GM19372 (cell line): ENCODE measurements around the gene NEK9.

Source experiments
- ATAC-seq: cut with Tn5 transposase; IDR thresholded peaks from one replicate; pipeline ENCODE4 v1.9.1; 2021; ENCODE audit warnings: mild to moderate bottlenecking, low read depth, moderate library complexity; ENCODE audit not compliant: unreplicated experiment

NEK9 gene

DNA sequence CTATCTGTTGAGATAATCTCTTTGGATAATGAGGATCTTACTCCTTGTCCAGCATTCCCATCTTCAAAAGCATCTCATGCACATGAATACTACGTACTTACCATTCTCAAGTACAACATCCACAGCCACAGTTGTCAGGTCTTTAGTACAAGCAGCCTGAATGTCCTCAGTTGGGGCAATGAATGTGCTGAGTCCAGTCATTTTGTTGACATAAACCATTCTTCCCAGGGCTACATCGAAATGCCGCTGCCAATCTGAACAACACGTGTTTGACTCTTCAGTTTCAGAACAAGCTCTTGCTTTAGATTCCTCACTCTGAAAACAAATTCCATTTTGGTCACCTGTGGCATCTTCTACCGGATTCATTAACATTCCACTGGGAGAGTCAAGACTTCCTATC, 80.6 kb downstream of the NEK9 start:
- no peak for ATAC-seq

DNA sequence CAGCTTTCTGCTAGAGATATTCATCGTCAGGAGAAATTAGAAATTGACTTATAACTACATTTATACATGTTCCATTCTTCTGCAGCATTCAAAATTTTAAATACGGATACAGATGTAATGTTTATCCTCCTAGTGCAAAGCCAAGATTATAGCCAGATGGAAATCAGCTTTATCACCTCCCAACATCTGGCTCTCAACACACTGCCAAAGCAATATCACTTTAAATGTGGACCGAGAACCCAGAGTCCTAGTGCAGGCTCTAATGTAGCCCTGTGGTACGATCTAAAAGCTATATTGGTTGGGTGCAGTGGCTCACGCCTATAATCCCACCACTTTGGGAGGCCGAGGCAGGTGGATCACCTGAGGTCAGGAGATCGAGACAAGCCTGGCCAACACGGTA, 82.1 kb downstream of the NEK9 start:
- ATAC-seq, result no peak

- no peak for ATAC-seq
Measured at GRCh38 chr14:75044322-75044721, 82.5 kb downstream of the NEK9 start.

DNA sequence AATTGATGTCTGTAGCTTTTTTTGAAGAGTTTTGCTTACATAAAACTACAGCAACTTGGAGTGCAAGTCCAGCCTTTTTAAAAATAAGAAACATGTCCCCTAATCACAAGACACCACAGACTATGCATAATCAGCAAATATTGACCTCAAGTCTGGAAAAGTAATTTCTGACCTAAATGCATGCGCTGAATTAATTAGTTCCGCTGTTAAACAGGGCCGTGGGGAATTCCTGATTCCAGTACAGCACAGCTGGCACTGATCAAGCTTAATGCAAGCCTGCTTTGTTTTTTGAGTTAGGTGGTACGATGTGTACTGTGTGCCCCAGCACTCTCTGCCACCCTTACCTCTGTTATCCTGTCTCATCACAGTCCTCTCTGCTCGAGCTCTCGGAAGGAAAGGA, 84.8 kb downstream of the NEK9 start:
- ATAC-seq, result no peak

- no peak for ATAC-seq
Measured at GRCh38 chr14:75041613-75042012, 85.2 kb downstream of the NEK9 start.

DNA sequence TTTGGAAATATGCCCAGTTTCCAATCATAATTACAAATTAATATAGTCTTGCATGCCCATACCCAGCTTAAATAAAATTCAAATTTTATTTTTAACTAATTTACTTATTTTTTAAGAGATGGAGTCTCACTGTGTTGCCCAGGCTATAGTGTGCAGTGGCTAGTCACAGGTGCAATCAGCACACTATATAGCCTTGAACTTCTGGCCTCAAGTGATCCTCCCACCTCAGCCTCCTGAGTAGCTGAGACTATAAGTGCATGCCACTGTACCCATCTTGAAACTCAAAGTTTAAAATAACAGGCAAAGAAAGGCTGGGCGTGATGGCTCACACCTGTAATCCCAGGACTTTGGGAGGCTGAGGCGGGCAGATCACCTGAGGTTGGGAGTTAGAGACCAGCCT, 85.9 kb downstream of the NEK9 start:
- no peak for ATAC-seq

- ATAC-seq, result no peak
Measured at GRCh38 chr14:75040507-75040906, 86.3 kb downstream of the NEK9 start.

DNA sequence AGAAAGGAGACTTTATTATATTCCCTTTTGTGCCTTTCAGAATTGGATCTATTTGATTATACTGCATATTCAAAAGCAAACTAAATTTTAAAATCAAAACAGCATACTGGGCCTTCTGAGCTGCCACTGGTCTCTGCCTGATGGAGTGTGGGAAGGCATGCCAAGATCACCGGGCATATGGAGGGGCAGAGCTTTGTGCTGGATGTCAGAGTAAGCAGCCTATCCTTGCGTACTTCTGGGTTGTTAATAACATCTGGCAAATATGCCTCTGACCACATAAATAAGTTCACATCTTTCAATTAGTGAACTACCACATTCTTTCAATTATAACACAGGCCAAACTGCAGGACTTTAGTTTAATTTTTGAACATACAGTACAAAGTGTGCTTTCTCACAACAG, 93.9 kb downstream of the NEK9 start:
- no peak for ATAC-seq

- ATAC-seq, result no peak
Measured at GRCh38 chr14:75030147-75030546, 96.7 kb downstream of the NEK9 start.
